Activated CD4-positive, alpha-beta T cell treated with anti-CD3 and anti-CD28 coated beads, Interleukin-10, Interleukin-2, amounts not matched to agents 100 ng/mL and 50 ng/mL, durations not matched to agents 16 hours and 8 hours (primary cell): ENCODE results near the gene TMEM183A.
"Not testable (repeated sequence)": the region's sequence is repeated elsewhere in the genome, so short reads cannot be mapped to it uniquely, and the experiment has no call there.

Source experiments
- DNase-seq: peaks from one replicate; pipeline ENCODE4 v3.0.0-alpha.2; 2020

The TMEM183A gene

GRCh38 chr1:203006948-203007871 is at the start of gene TMEM183A:
Gene TMEM183A (plus strand): TSS chr1:203007374. CDS start chr1:203007466, 92 bp downstream.
- DNase-seq, result peak; percentile 99

- peak; percentile 94 for DNase-seq
Measured at GRCh38 chr1:202957733-202958543, 49.2 kb upstream of the TMEM183A start, which contains the start of gene ADIPOR1. Gene ADIPOR1 (minus strand): TSS chr1:202958312. CDS start chr1:202951070, 7,242 bp downstream.

- DNase-seq, result no peak
Measured at GRCh38 chr1:202958544-202959275, 48.5 kb upstream of the TMEM183A start.

GRCh38 chr1:202959276-202959620 is 47.9 kb upstream of the TMEM183A start:
- no peak for DNase-seq

GRCh38 chr1:202961220-202961880 is 45.8 kb upstream of the TMEM183A start:
- no peak for DNase-seq

GRCh38 chr1:202964791-202965410 is 42.3 kb upstream of the TMEM183A start:
- no peak for DNase-seq

GRCh38 chr1:202965422-202965821 is 41.8 kb upstream of the TMEM183A start:
- DNase-seq, result no peak

- DNase-seq, result no peak
Measured at GRCh38 chr1:202966006-202966898, 40.9 kb upstream of the TMEM183A start.

- DNase-seq, result peak; percentile 39
Measured at GRCh38 chr1:202967684-202968281, 39.4 kb upstream of the TMEM183A start.

- DNase-seq, result no peak
Measured at GRCh38 chr1:202968351-202968750, 38.8 kb upstream of the TMEM183A start.

- peak; percentile 56 for DNase-seq
Measured at GRCh38 chr1:202968895-202969295, 38.3 kb upstream of the TMEM183A start.

GRCh38 chr1:202972046-202972445 is 35.1 kb upstream of the TMEM183A start:
- DNase-seq, result no peak

- DNase-seq, result no peak
Measured at GRCh38 chr1:202974856-202975255, 32.3 kb upstream of the TMEM183A start.

GRCh38 chr1:202976633-202977032 is 30.5 kb upstream of the TMEM183A start:
- DNase-seq, result no peak

GRCh38 chr1:202979459-202979858 is 27.7 kb upstream of the TMEM183A start:
- DNase-seq, result no peak

GRCh38 chr1:202981939-202982338 is 25.2 kb upstream of the TMEM183A start:
- no peak for DNase-seq

- no peak for DNase-seq
Measured at GRCh38 chr1:202982715-202983430, 24.3 kb upstream of the TMEM183A start.

GRCh38 chr1:202986120-202986519 is 21.1 kb upstream of the TMEM183A start:
- not testable (repeated sequence) for DNase-seq

GRCh38 chr1:202987255-202987654 is 19.9 kb upstream of the TMEM183A start:
- no peak for DNase-seq
